NCI-H69 (cell line): ENCODE results near the gene RADIL.
A peak's percentile ranks its signal among the peaks of the same experiment; 100 is the strongest.

Experiments used
- DNase-seq: peaks from one replicate; lab custom pipeline; 2025; lab: John Stamatoyannopoulos, UW

The RADIL gene

GRCh38 chr7:4754433-4755010 is 129.0 kb downstream of the RADIL start:
- no peak for DNase-seq

- DNase-seq, result peak; percentile 81
Measured at GRCh38 chr7:4753598-4754432, 129.7 kb downstream of the RADIL start.

- no peak for DNase-seq
Measured at GRCh38 chr7:4751398-4751947, 132.0 kb downstream of the RADIL start.

GRCh38 chr7:4749798-4750197 is 133.7 kb downstream of the RADIL start:
- no peak for DNase-seq

- DNase-seq, result no peak
Measured at GRCh38 chr7:4749363-4749762, 134.2 kb downstream of the RADIL start.
